Left forelimb (tissue), 1 donor: Measurements from ENCODE around the gene SLC6A17.

Experiments
- DNase-seq: peaks from one replicate; pipeline ENCODE4 v3.0.0-alpha.2; 2018; ENCODE audit warnings: low spot score

Gene SLC6A17

DNA sequence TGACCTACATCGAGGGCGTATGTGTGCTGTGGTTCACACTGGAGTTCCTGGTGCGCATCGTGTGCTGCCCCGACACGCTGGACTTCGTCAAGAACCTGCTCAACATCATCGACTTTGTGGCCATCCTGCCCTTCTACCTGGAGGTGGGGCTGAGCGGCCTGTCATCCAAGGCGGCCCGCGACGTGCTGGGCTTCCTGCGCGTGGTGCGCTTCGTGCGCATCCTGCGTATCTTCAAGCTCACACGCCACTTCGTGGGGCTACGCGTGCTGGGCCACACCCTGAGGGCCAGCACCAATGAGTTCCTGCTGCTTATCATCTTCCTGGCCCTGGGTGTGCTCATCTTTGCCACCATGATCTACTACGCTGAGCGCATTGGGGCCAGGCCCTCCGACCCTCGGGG lies 72.8 kb downstream of the SLC6A17 start:
- DNase-seq: no peak

DNA sequence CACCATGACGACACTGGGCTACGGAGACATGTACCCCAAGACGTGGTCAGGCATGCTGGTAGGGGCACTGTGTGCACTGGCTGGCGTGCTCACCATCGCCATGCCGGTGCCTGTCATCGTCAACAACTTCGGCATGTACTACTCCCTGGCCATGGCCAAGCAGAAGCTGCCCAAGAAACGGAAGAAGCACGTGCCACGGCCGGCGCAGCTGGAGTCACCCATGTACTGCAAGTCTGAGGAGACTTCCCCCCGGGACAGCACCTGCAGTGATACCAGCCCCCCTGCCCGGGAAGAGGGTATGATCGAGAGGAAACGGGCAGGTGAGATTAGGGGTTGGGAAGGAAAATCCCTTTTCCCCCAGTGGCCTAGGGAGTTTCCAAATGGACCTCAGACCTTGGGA lies 73.3 kb downstream of the SLC6A17 start:
- no peak for DNase-seq

DNA sequence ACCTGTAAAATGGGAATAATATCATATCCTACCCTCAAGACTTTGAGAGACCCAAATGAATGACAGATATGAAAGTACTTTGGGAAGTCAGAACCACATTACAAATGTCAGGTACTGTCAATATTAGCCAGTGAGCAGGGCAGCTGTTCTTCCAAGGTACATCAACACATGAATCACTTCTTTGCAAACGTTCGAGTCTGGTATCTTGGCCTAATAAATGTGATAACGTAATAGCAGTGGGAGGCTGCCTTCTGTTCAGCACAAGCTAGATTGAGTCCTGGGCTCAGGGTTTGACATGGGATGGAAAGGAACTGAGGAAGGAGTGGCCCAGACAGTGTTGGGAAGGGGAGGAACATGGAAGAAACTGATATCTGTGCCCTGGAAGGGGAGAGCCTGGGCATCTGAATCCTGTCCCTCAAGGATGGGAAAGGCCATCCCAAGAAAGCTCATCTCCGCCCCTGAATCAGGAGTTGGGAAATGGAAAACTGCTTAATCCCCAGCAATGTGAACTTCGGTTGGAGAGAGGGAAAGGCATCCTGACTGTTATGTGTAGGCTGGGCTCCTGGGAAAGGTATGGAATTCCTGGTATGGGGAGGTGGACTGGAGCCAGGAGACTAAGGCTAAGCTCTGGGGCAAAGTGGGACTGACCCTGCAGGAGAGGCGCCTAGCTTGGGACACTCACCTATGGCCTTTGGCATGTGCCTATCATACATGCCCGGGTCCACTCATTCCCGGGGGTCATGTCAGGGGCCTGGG lies 74.1 kb downstream of the SLC6A17 start:
- DNase-seq: no peak

- DNase-seq: no peak
Measured at GRCh38 chr1:110225212-110225611, 74.9 kb downstream of the SLC6A17 start.

DNA sequence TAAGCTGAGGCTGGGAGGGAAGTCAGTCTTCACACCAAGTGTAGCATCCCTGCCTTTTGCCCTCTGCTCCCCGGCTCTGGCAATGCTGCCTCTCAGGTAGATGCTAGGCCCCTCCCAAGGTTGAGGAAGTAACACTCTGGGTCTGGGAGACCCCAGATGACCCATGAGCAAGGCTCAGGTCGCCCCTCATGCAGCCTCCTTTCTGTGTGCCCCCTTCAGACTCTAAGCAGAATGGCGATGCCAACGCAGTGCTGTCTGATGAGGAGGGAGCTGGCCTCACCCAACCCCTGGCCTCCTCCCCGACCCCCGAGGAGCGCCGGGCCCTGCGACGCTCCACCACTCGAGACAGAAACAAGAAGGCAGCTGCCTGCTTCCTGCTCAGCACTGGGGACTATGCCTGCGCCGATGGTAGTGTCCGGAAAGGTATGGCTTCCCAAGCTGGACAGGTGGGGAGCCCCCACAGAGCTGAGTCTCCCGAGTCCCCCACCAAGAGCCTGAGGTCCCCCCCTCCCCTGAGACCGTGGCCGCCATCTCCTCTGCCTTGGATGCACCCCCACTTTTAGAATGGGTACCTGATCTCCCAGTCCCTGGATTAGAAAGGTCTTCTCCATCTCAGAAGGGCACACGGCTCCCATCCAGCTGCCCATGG lies 75.6 kb downstream of the SLC6A17 start:
- DNase-seq: no peak

- no peak for DNase-seq
Measured at GRCh38 chr1:110227774-110228173, 77.5 kb downstream of the SLC6A17 start.

DNA sequence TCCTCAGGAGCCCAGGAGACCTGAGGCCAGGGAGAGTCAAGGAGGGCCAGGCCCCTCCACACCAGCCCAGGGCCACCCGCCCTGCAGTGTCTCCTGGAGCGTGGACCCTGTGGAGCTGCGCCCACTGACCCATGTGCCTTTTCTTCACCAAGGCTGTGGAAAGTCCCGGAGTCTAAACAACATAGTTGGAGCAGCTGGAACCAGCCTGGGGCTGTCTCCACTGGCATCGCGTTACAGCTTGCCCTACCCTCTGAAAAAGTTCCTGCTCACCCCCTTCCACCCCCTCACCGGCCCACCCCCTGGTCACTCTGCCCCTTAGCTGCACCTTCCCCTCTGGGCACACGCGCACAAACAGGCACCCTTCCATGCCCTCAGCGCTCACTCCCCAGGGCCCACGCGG lies 78.1 kb downstream of the SLC6A17 start:
- no peak for DNase-seq

DNA sequence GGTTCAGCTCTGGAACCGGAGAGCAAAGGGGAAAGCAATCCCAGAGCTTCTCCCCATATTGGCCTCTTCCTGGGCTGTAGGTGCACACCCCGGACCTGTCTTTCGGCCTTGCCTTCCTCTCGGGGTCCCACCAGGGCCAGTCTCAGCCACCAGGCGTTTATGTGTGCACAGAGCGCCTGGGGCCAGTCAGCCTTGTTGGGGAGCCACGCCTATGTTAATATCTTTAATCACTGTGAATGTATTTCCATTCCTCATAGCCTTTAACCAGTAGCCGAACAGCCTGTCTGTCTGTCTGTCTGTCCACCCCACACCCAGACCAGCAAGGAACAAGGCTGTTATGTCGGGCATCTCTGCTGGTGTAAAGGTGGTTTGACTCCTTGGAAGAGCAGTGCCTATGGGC lies 78.6 kb downstream of the SLC6A17 start:
- DNase-seq: no peak

- no peak for DNase-seq
Measured at GRCh38 chr1:110229348-110230001, 79.2 kb downstream of the SLC6A17 start.

- no peak for DNase-seq
Measured at GRCh38 chr1:110230381-110231199, 80.3 kb downstream of the SLC6A17 start.

GRCh38 chr1:110233861-110234260 lies 83.6 kb downstream of the SLC6A17 start:
- DNase-seq: no peak

GRCh38 chr1:110234691-110235090 lies 84.4 kb downstream of the SLC6A17 start:
- DNase-seq: no peak

GRCh38 chr1:110235181-110235833 lies 85.0 kb downstream of the SLC6A17 start:
- DNase-seq: no peak

- no peak for DNase-seq
Measured at GRCh38 chr1:110235834-110236682, 85.8 kb downstream of the SLC6A17 start.

GRCh38 chr1:110237386-110238152 lies 87.3 kb downstream of the SLC6A17 start:
- DNase-seq: no peak

GRCh38 chr1:110239441-110240430 lies 89.4 kb downstream of the SLC6A17 start:
- DNase-seq: no peak

DNA sequence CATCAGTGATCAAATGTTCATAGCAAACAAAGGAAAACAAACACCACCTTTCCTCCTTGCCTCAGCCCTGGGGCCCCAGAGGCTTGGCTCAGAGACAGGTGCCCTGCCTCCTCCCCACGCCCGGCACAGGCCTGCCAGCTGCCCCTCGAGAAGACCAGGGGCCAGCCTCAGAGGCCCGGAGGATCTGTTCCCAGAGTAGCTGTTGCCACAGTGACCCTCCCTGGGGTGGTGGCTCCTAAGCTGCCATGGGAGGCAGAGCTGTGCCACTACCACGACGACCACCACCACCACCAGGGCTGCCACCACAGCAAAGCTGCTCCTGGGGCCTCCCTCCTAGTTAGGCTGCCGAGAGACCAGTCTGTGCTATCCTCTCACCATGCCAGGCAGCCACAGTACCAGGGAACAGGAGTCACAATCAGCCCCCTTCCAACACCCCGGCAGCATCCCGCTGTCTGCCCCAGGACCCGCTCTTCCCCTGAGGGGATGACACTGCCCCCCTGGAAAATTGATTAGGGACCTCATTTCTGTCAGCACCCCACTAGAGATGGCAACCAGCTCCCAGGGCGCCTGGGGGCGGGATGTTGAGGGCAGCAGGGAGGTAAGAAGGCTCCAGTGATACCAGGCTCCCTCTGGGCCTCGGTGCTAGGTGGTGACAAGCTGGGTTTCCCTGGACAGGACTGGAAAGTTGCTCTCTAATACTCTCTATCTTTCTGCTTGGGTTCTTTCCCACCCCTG lies 90.3 kb downstream of the SLC6A17 start:
- no peak for DNase-seq

DNA sequence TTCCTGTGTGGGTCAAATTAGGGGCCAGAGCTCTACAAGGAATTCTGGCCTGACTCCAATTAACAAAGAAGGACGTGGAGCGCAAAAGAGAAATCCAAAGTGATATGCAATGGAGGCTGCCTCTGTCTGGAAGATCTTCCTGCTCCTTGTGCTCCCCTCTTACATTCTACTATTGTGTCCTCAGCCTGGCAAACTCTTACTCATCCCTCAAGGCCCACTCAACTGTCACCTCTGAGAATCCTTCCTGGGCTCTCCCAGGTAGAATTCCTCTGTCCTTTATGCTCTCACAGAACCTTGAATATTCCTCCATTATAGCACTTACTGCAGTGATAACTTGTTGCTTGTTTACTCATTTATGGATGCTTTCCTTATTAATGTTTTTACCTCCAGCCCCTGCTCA lies 91.2 kb downstream of the SLC6A17 start:
- no peak for DNase-seq
